GM23338 (cell line): ENCODE results near the gene CMIP. TPM values are rescaled to one million over a fixed set of nuclear protein-coding genes. Genes with fewer than 3 reads are reported as not detected.

ENCODE experiments used
- ATAC-seq: fragments of 200-7000 bp; cut with Tn5 transposase; 3 replicates; pipeline ENCODE4 v1.9.1; 2020
- DNase-seq: peaks from one replicate; pipeline ENCODE4 v3.0.0-alpha.2; 2015; ENCODE audit warnings: low spot score
- H2AFZ ChIP-seq: fragments of 200-600 bp; sonication (generic); 2 replicates; pipeline ENCODE4 v1.8.0; 2016; ENCODE audit warnings: antibody characterized with exemption, mild to moderate bottlenecking, moderate library complexity
- H3F3A ChIP-seq: fragments of 200-600 bp; sonication (generic); replicated peaks from 2 replicates; pipeline ENCODE4 v1.8.0; 2017; ENCODE audit warnings: antibody characterized with exemption, mixed run types, low read depth
- H3K27ac ChIP-seq: fragments of 200-600 bp; sonication (generic); 2 replicates; pipeline ENCODE4 v1.6.1; 2016; ENCODE audit warnings: low read depth
- H3K27me3 ChIP-seq: fragments of 200-600 bp; sonication (generic); 2 replicates; pipeline ENCODE4 v1.8.0; 2016; ENCODE audit warnings: mild to moderate bottlenecking, mixed run types, moderate library complexity; ENCODE audit not compliant: insufficient read depth
- H3K36me3 ChIP-seq: fragments of 200-600 bp; sonication (generic); 2 replicates; pipeline ENCODE4 v1.8.0; 2016; ENCODE audit warnings: mild to moderate bottlenecking; ENCODE audit not compliant: insufficient read depth
- H3K4me1 ChIP-seq: fragments of 200-600 bp; sonication (generic); 2 replicates; pipeline ENCODE4 v1.8.0; 2016; ENCODE audit warnings: mild to moderate bottlenecking, moderate library complexity; ENCODE audit not compliant: insufficient read depth
- H3K4me2 ChIP-seq: fragments of 200-600 bp; sonication (generic); 2 replicates; pipeline ENCODE4 v1.7.1; 2017; ENCODE audit warnings: mixed run types
- H3K4me3 ChIP-seq: fragments of 200-600 bp; sonication (generic); 2 replicates; pipeline ENCODE4 v1.6.1; 2016; ENCODE audit warnings: mixed run types
- H3K79me2 ChIP-seq: fragments of 200-600 bp; sonication (generic); replicated peaks from 2 replicates; pipeline ENCODE4 v1.8.0; 2017; ENCODE audit warnings: mild to moderate bottlenecking; ENCODE audit not compliant: insufficient read depth
- H3K9me2 ChIP-seq: fragments of 200-600 bp; sonication (generic); 2 replicates; pipeline ENCODE4 v1.8.0; 2017; ENCODE audit not compliant: insufficient read depth
- H4K20me1 ChIP-seq: fragments of 200-600 bp; sonication (generic); replicated peaks from 2 replicates; pipeline ENCODE4 v1.8.0; 2017; ENCODE audit warnings: mild to moderate bottlenecking; ENCODE audit not compliant: insufficient read depth
- H3K27ac Mint-ChIP-seq: 2 replicates; pipeline ENCODE4 v1.8.0; 2020; ENCODE audit warnings: inconsistent platforms, mild to moderate bottlenecking, moderate library complexity, mixed read lengths
- H3K27me3 Mint-ChIP-seq: 3 replicates; pipeline ENCODE4 v1.8.0; 2022; ENCODE audit warnings: low read depth, mild to moderate bottlenecking, moderate library complexity, mixed read lengths, inconsistent platforms; ENCODE audit not compliant: insufficient read depth, poor library complexity
- H3K36me3 Mint-ChIP-seq: 3 replicates; pipeline ENCODE4 v1.8.0; 2021; ENCODE audit warnings: low read depth, mild to moderate bottlenecking, inconsistent platforms, moderate library complexity, mixed read lengths
- H3K4me1 Mint-ChIP-seq: 3 replicates; pipeline ENCODE4 v1.8.0; 2020; ENCODE audit warnings: mild to moderate bottlenecking, inconsistent platforms, mixed read lengths
- H3K4me3 Mint-ChIP-seq: 3 replicates; pipeline ENCODE4 v1.8.0; 2021; ENCODE audit warnings: moderate library complexity, mild to moderate bottlenecking, inconsistent platforms, mixed read lengths
- H3K9me3 Mint-ChIP-seq: 3 replicates; pipeline ENCODE4 v1.8.0; 2020; ENCODE audit warnings: moderate library complexity, mild to moderate bottlenecking, inconsistent platforms, mixed read lengths
- CREB1 ChIP-seq: fragments of 250-450 bp; sonication (Bioruptor Pico); IDR thresholded peaks from 2 replicates; pipeline ENCODE4 v1.5.0; 2020; ENCODE audit warnings: low read depth, mild to moderate bottlenecking, moderate library complexity
- EZH2 ChIP-seq: fragments of 200-600 bp; sonication (generic); IDR thresholded peaks from one replicate; pipeline ENCODE4 v1.8.0; 2017; ENCODE audit warnings: antibody characterized with exemption, mild to moderate bottlenecking, low read depth; ENCODE audit not compliant: unreplicated experiment
- EZH2phosphoT487 ChIP-seq: fragments of 200-600 bp; sonication (generic); IDR thresholded peaks from one replicate; pipeline ENCODE4 v1.8.1; 2018; ENCODE audit warnings: antibody characterized with exemption; ENCODE audit not compliant: unreplicated experiment
- JUNB ChIP-seq: IDR thresholded peaks from one replicate; pipeline ENCODE4 v1.6.1; 2016; ENCODE audit warnings: antibody characterized with exemption; ENCODE audit not compliant: unreplicated experiment
- NANOG ChIP-seq: IDR thresholded peaks from 2 replicates; pipeline ENCODE4 v1.6.1; 2016; ENCODE audit warnings: antibody characterized with exemption, borderline replicate concordance
- POLR2AphosphoS5 ChIP-seq: IDR thresholded peaks from 2 replicates; pipeline ENCODE4 v1.6.1; 2016; ENCODE audit warnings: antibody characterized with exemption, low read depth
- STAT1 ChIP-seq: IDR thresholded peaks from one replicate; pipeline ENCODE4 v1.6.1; 2016; ENCODE audit warnings: antibody characterized with exemption; ENCODE audit not compliant: unreplicated experiment
- ZNF114 ChIP-seq: fragments of 250-450 bp; sonication (Bioruptor Pico); IDR thresholded peaks from 2 replicates; pipeline ENCODE4 v1.5.0; 2020; ENCODE audit warnings: mild to moderate bottlenecking, moderate library complexity
- ZNF331 ChIP-seq: fragments of 250-450 bp; sonication (Bioruptor Pico); IDR thresholded peaks from 2 replicates; pipeline ENCODE4 v1.5.0; 2020; ENCODE audit warnings: low read depth, mild to moderate bottlenecking, moderate library complexity
- polyA plus RNA-seq: library from polyadenylated mRNA; unstranded; fragments of >200 nt; fragmentation: Nextera tagmentation; extraction: Ambion mirVana; gene quantifications from 2 replicates; pipeline ENCODE4 v1.2.1, GENCODE V29; 2016
- total RNA-seq: library from RNA; depleted of rRNA; stranded (reverse); fragments of >200 nt; shearing (Covaris generic); gene quantifications from 2 replicates; pipeline ENCODE4 v1.2.3, GENCODE V29; 2014
- TF ChIP-seq, protein P1 (sequence below), 2 experiments: fragments of 200-600 bp in 1 of 2; sonication (generic) in 1 of 2; conservative IDR thresholded peaks; 2 replicates each; pipeline versions ENCODE4 v1.5.1 to v1.6.1; 2016 to 2017; ENCODE audit warnings: antibody characterized with exemption in 2 of 2, low read depth in 2 of 2, mild to moderate bottlenecking in 2 of 2, moderate library complexity in 1 of 2
- TF ChIP-seq, protein P2 (sequence below): fragments of 250-450 bp; sonication (Bioruptor Pico); IDR thresholded peaks from 2 replicates; pipeline ENCODE4 v1.5.0; 2020; ENCODE audit warnings: mild to moderate bottlenecking, moderate library complexity
- TF ChIP-seq, protein P3 (sequence below): IDR thresholded peaks from one replicate; pipeline ENCODE4 v1.6.1; 2018; ENCODE audit warnings: antibody characterized with exemption; ENCODE audit not compliant: unreplicated experiment
- TF ChIP-seq, protein P4 (sequence below): IDR thresholded peaks from 2 replicates; pipeline ENCODE4 v1.6.1; 2016; ENCODE audit warnings: antibody characterized with exemption

CMIP gene
- total and polyA plus RNA-seq, 2 experiments from 2014 or later = 9.5 to 62.3 TPM

DNA sequence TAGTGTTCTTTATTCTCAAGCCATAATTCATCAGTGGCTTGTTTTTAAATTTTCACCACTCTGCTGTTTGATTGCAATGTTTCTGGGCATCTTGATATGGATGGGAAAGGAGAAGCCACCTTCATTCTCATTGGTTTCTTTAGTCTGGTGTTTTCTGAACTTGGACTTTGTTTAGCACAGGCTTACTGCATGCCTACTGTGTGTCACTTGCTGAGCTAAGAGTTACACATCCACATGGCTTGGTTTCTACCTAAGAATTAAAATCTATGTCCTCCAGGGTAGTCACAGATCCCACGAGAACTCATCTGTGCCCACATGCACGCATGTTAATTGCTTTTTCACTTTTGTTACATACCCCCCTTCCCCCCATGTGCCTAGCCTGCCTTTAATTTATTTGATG lies 4.6 kb downstream of the CMIP start:
- no peaks in the 10 kb centered on the region for H3K9me2 ChIP-seq
- H3K36me3 ChIP-seq = no peaks in the 10 kb centered on the region
- TF ChIP-seq, protein P1, sequence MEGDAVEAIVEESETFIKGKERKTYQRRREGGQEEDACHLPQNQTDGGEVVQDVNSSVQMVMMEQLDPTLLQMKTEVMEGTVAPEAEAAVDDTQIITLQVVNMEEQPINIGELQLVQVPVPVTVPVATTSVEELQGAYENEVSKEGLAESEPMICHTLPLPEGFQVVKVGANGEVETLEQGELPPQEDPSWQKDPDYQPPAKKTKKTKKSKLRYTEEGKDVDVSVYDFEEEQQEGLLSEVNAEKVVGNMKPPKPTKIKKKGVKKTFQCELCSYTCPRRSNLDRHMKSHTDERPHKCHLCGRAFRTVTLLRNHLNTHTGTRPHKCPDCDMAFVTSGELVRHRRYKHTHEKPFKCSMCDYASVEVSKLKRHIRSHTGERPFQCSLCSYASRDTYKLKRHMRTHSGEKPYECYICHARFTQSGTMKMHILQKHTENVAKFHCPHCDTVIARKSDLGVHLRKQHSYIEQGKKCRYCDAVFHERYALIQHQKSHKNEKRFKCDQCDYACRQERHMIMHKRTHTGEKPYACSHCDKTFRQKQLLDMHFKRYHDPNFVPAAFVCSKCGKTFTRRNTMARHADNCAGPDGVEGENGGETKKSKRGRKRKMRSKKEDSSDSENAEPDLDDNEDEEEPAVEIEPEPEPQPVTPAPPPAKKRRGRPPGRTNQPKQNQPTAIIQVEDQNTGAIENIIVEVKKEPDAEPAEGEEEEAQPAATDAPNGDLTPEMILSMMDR (conservative IDR thresholded peaks at IDR 0.05; ENCODE audit: low read depth in 2 of 2) = no peak
- TF ChIP-seq, protein P2, sequence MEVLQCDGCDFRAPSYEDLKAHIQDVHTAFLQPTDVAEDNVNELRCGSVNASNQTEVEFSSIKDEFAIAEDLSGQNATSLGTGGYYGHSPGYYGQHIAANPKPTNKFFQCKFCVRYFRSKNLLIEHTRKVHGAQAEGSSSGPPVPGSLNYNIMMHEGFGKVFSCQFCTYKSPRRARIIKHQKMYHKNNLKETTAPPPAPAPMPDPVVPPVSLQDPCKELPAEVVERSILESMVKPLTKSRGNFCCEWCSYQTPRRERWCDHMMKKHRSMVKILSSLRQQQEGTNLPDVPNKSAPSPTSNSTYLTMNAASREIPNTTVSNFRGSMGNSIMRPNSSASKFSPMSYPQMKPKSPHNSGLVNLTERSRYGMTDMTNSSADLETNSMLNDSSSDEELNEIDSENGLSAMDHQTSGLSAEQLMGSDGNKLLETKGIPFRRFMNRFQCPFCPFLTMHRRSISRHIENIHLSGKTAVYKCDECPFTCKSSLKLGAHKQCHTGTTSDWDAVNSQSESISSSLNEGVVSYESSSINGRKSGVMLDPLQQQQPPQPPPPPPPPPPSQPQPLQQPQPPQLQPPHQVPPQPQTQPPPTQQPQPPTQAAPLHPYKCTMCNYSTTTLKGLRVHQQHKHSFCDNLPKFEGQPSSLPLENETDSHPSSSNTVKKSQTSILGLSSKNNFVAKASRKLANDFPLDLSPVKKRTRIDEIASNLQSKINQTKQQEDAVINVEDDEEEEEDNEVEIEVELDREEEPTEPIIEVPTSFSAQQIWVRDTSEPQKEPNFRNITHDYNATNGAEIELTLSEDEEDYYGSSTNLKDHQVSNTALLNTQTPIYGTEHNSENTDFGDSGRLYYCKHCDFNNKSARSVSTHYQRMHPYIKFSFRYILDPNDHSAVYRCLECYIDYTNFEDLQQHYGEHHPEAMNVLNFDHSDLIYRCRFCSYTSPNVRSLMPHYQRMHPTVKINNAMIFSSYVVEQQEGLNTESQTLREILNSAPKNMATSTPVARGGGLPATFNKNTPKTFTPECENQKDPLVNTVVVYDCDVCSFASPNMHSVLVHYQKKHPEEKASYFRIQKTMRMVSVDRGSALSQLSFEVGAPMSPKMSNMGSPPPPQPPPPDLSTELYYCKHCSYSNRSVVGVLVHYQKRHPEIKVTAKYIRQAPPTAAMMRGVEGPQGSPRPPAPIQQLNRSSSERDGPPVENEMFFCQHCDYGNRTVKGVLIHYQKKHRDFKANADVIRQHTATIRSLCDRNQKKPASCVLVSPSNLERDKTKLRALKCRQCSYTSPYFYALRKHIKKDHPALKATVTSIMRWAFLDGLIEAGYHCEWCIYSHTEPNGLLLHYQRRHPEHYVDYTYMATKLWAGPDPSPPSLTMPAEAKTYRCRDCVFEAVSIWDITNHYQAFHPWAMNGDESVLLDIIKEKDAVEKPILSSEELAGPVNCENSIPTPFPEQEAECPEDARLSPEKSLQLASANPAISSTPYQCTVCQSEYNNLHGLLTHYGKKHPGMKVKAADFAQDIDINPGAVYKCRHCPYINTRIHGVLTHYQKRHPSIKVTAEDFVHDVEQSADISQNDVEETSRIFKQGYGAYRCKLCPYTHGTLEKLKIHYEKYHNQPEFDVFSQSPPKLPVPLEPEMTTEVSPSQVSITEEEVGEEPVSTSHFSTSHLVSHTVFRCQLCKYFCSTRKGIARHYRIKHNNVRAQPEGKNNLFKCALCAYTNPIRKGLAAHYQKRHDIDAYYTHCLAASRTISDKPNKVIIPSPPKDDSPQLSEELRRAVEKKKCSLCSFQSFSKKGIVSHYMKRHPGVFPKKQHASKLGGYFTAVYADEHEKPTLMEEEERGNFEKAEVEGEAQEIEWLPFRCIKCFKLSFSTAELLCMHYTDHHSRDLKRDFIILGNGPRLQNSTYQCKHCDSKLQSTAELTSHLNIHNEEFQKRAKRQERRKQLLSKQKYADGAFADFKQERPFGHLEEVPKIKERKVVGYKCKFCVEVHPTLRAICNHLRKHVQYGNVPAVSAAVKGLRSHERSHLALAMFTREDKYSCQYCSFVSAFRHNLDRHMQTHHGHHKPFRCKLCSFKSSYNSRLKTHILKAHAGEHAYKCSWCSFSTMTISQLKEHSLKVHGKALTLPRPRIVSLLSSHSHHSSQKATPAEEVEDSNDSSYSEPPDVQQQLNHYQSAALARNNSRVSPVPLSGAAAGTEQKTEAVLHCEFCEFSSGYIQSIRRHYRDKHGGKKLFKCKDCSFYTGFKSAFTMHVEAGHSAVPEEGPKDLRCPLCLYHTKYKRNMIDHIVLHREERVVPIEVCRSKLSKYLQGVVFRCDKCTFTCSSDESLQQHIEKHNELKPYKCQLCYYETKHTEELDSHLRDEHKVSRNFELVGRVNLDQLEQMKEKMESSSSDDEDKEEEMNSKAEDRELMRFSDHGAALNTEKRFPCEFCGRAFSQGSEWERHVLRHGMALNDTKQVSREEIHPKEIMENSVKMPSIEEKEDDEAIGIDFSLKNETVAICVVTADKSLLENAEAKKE (CRISPR knock-in tag) = no peak
- TF ChIP-seq ZNF114 (CRISPR knock-in tag) = no peak
- TF ChIP-seq NANOG = no peak
- no peak for TF ChIP-seq EZH2phosphoT487
- TF ChIP-seq POLR2AphosphoS5 = no peak
- TF ChIP-seq CREB1 = no peak
- TF ChIP-seq ZNF331 (CRISPR knock-in tag) = no peak
- no peak for TF ChIP-seq STAT1
- no peak for TF ChIP-seq JUNB
- TF ChIP-seq, protein P3, sequence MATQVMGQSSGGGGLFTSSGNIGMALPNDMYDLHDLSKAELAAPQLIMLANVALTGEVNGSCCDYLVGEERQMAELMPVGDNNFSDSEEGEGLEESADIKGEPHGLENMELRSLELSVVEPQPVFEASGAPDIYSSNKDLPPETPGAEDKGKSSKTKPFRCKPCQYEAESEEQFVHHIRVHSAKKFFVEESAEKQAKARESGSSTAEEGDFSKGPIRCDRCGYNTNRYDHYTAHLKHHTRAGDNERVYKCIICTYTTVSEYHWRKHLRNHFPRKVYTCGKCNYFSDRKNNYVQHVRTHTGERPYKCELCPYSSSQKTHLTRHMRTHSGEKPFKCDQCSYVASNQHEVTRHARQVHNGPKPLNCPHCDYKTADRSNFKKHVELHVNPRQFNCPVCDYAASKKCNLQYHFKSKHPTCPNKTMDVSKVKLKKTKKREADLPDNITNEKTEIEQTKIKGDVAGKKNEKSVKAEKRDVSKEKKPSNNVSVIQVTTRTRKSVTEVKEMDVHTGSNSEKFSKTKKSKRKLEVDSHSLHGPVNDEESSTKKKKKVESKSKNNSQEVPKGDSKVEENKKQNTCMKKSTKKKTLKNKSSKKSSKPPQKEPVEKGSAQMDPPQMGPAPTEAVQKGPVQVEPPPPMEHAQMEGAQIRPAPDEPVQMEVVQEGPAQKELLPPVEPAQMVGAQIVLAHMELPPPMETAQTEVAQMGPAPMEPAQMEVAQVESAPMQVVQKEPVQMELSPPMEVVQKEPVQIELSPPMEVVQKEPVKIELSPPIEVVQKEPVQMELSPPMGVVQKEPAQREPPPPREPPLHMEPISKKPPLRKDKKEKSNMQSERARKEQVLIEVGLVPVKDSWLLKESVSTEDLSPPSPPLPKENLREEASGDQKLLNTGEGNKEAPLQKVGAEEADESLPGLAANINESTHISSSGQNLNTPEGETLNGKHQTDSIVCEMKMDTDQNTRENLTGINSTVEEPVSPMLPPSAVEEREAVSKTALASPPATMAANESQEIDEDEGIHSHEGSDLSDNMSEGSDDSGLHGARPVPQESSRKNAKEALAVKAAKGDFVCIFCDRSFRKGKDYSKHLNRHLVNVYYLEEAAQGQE = no peak
- no peak for TF ChIP-seq EZH2
- TF ChIP-seq, protein P4, sequence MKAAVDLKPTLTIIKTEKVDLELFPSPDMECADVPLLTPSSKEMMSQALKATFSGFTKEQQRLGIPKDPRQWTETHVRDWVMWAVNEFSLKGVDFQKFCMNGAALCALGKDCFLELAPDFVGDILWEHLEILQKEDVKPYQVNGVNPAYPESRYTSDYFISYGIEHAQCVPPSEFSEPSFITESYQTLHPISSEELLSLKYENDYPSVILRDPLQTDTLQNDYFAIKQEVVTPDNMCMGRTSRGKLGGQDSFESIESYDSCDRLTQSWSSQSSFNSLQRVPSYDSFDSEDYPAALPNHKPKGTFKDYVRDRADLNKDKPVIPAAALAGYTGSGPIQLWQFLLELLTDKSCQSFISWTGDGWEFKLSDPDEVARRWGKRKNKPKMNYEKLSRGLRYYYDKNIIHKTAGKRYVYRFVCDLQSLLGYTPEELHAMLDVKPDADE = no peak
- Mint-ChIP-seq H3K27me3 (peaks cover 16% of the 10 kb centered on the region), H3K27ac (no peak overlapping the region), H3K36me3 (peaks cover 4% of the 10 kb centered on the region; the same call in 1 of the 3 replicates), H3K4me3 (peak overlapping the region; percentile 15; the same call in 1 of the 3 replicates), H3K4me1 (peaks cover 74% of the 10 kb centered on the region), H3K9me3 (no peaks in the 10 kb centered on the region)
- H3K4me3 ChIP-seq = no peak overlapping the region
- peaks cover 13% of the 10 kb centered on the region; the same call in 1 of the 2 replicates for H3F3A ChIP-seq
- H2AFZ ChIP-seq = no peak overlapping the region
- no peak overlapping the region for H3K27ac ChIP-seq
- peaks cover 66% of the 10 kb centered on the region for H4K20me1 ChIP-seq
- DNase-seq (no peak), ATAC-seq (no peak)
- no peaks in the 10 kb centered on the region for H3K27me3 ChIP-seq
- peaks cover 91% of the 10 kb centered on the region for H3K79me2 ChIP-seq
- H3K4me1 ChIP-seq = peaks cover 52% of the 10 kb centered on the region
- H3K4me2 ChIP-seq = peak overlapping the region; percentile 100
